Measurements from ENCODE around the gene PDHA1.

PDHA1 gene

GRCh38 chrX:19344661-19345060 lies 934 bp downstream of the PDHA1 start:
- H3K9me3 ChIP-seq (ENCODE audit: insufficient read depth, low read length) = no peaks in the 10 kb centered on the region
- peak overlapping the region; percentile 78 for H3K9ac ChIP-seq (ENCODE audit: low read length)
- H3K36me3 ChIP-seq (replicated peaks; ENCODE audit: low read depth, low read length) = no peaks in the 10 kb centered on the region
- H3K27ac ChIP-seq (ENCODE audit: low read length) = no peak overlapping the region
- H3K27me3 ChIP-seq (ENCODE audit: low read depth, low read length) = no peaks in the 10 kb centered on the region
- H2AFZ ChIP-seq (ENCODE audit: low read depth, low read length) = no peak overlapping the region
- peak overlapping the region; percentile 87 for H3K4me2 ChIP-seq (ENCODE audit: low read length)
- peaks cover 46% of the 10 kb centered on the region for H3K79me2 ChIP-seq (ENCODE audit: low read length)
- H3K4me1 ChIP-seq (ENCODE audit: low read length) = peaks cover 9% of the 10 kb centered on the region
- no peak for TF ChIP-seq EZH2phosphoT487 (IDR thresholded peaks at IDR 0.05; ENCODE audit: low read depth)
- TF ChIP-seq CTCF (IDR thresholded peaks at IDR 0.05; ENCODE audit: low read depth, low read length) = no peak
- H3K4me3 ChIP-seq (ENCODE audit: low read length) = peak overlapping the region; percentile 99
- no peaks in the 10 kb centered on the region for H4K20me1 ChIP-seq (ENCODE audit: insufficient read depth, low read length)

GRCh38 chrX:19347916-19348315 lies 4.2 kb downstream of the PDHA1 start:
- Histone ChIP-seq H2AFZ (ENCODE audit: low read depth, low read length) (no peak overlapping the region), H3K27ac (ENCODE audit: low read length) (no peak overlapping the region), H3K27me3 (ENCODE audit: low read depth, low read length) (no peaks in the 10 kb centered on the region), H3K79me2 (ENCODE audit: low read length) (peaks cover 46% of the 10 kb centered on the region), H3K9ac (ENCODE audit: low read length) (no peak overlapping the region), H3K4me1 (ENCODE audit: low read length) (peaks cover 11% of the 10 kb centered on the region), H3K36me3 (replicated peaks; ENCODE audit: low read depth, low read length) (peaks cover 8% of the 10 kb centered on the region), H3K4me3 (ENCODE audit: low read length) (no peak overlapping the region), H4K20me1 (ENCODE audit: insufficient read depth, low read length) (no peaks in the 10 kb centered on the region), H3K4me2 (ENCODE audit: low read length) (no peak overlapping the region), H3K9me3 (ENCODE audit: insufficient read depth, low read length) (no peaks in the 10 kb centered on the region)
- TF ChIP-seq EZH2phosphoT487 (IDR thresholded peaks at IDR 0.05; ENCODE audit: low read depth) (no peak), CTCF (IDR thresholded peaks at IDR 0.05; ENCODE audit: low read depth, low read length) (no peak)

- no peaks in the 10 kb centered on the region for H3K27me3 ChIP-seq (ENCODE audit: low read depth, low read length)
- no peak overlapping the region for H2AFZ ChIP-seq (ENCODE audit: low read depth, low read length)
- peaks cover 13% of the 10 kb centered on the region for H3K36me3 ChIP-seq (replicated peaks; ENCODE audit: low read depth, low read length)
- H3K4me2 ChIP-seq (ENCODE audit: low read length) = no peak overlapping the region
- no peak overlapping the region for H3K9ac ChIP-seq (ENCODE audit: low read length)
- no peak for TF ChIP-seq EZH2phosphoT487 (IDR thresholded peaks at IDR 0.05; ENCODE audit: low read depth)
- TF ChIP-seq CTCF (IDR thresholded peaks at IDR 0.05; ENCODE audit: low read depth, low read length) = no peak
- peaks cover 41% of the 10 kb centered on the region for H3K79me2 ChIP-seq (ENCODE audit: low read length)
- peaks cover 8% of the 10 kb centered on the region; the same call in 1 of the 2 replicates for H3K4me1 ChIP-seq (ENCODE audit: low read length)
- H3K4me3 ChIP-seq (ENCODE audit: low read length) = no peak overlapping the region
- H4K20me1 ChIP-seq (ENCODE audit: insufficient read depth, low read length) = no peaks in the 10 kb centered on the region
- no peaks in the 10 kb centered on the region for H3K9me3 ChIP-seq (ENCODE audit: insufficient read depth, low read length)
- no peak overlapping the region for H3K27ac ChIP-seq (ENCODE audit: low read length)
Observed at GRCh38 chrX:19349264-19349663, 5.5 kb downstream of the PDHA1 start.

GRCh38 chrX:19350941-19351384 lies 7.2 kb downstream of the PDHA1 start:
- H3K27ac ChIP-seq (ENCODE audit: low read length) = peak overlapping the region; percentile 34; the same call in 1 of the 2 replicates
- H2AFZ ChIP-seq (ENCODE audit: low read depth, low read length) = no peak overlapping the region
- H3K4me2 ChIP-seq (ENCODE audit: low read length) = no peak overlapping the region
- TF ChIP-seq CTCF (IDR thresholded peaks at IDR 0.05; ENCODE audit: low read depth, low read length) (no peak), EZH2phosphoT487 (IDR thresholded peaks at IDR 0.05; ENCODE audit: low read depth) (no peak)
- H3K4me3 ChIP-seq (ENCODE audit: low read length) = no peak overlapping the region
- H3K79me2 ChIP-seq (ENCODE audit: low read length) = peaks cover 24% of the 10 kb centered on the region
- no peaks in the 10 kb centered on the region for H3K9me3 ChIP-seq (ENCODE audit: insufficient read depth, low read length)
- H3K27me3 ChIP-seq (ENCODE audit: low read depth, low read length) = no peaks in the 10 kb centered on the region
- H3K36me3 ChIP-seq (replicated peaks; ENCODE audit: low read depth, low read length) = peaks cover 19% of the 10 kb centered on the region
- no peak overlapping the region for H3K9ac ChIP-seq (ENCODE audit: low read length)
- no peaks in the 10 kb centered on the region for H4K20me1 ChIP-seq (ENCODE audit: insufficient read depth, low read length)
- 0 out of 2 replicates have a peak, but pooled peaks cover 4% of the 10 kb centered on the region for H3K4me1 ChIP-seq (ENCODE audit: low read length)

Measured in OCI-LY3 (cell line).